SKM-1 (cell line): ENCODE data around the gene HOXD12.

ENCODE experiments used
- DNase-seq: peaks from one replicate; lab custom pipeline; 2025; ENCODE audit not compliant: unreplicated experiment; lab: John Stamatoyannopoulos, UW

The HOXD12 gene, protein sequence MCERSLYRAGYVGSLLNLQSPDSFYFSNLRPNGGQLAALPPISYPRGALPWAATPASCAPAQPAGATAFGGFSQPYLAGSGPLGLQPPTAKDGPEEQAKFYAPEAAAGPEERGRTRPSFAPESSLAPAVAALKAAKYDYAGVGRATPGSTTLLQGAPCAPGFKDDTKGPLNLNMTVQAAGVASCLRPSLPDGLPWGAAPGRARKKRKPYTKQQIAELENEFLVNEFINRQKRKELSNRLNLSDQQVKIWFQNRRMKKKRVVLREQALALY

DNA sequence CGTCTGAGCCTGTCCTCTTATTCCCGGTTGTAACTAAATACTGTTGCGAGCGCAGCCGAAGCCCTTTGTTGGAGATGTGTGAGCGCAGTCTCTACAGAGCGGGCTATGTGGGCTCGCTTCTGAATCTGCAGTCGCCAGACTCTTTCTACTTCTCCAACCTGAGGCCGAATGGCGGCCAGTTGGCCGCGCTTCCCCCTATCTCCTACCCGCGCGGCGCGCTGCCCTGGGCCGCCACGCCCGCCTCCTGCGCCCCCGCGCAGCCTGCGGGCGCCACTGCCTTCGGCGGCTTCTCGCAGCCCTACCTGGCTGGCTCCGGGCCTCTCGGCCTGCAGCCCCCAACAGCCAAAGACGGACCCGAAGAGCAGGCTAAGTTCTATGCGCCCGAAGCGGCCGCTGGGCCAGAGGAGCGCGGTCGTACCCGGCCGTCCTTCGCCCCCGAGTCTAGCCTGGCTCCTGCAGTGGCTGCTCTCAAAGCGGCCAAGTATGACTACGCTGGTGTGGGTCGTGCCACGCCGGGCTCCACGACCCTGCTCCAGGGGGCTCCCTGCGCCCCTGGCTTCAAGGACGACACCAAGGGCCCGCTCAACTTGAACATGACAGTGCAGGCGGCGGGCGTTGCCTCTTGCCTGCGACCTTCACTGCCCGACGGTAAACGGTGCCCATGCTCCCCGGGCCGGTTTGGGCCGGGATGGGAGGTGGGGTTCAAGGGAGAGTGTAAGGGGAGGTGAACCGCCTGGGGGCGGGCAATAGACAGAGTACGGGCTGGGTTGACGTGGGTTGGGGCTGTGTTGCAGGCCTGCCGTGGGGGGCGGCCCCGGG is at the start of gene HOXD12:
Gene HOXD12, plus strand, starts transcription at position 68 of the 819 bp plus-strand sequence. Its CDS starts 7 bp downstream, at position 75.
- DNase-seq = no peak

DNA sequence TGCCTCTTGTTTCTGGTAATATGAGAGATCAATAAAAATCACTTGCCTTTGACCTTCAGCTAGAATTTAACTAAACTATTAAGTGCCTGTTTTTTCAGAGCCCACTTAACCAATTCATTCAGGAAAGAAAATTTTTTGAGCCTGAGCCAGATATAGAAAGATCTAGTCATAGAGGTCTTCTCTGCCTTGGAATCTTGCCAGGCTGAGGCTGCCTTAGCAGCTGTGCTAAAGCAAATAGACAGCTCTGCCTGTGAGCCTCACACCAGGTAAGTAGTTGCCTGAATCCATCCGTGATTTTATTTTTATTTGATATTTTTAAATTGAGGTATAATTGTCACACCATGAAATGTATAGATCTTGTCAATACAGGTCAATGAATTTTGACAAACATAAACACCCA is 43.2 kb upstream of the HOXD12 start:
- no peak for DNase-seq

DNA sequence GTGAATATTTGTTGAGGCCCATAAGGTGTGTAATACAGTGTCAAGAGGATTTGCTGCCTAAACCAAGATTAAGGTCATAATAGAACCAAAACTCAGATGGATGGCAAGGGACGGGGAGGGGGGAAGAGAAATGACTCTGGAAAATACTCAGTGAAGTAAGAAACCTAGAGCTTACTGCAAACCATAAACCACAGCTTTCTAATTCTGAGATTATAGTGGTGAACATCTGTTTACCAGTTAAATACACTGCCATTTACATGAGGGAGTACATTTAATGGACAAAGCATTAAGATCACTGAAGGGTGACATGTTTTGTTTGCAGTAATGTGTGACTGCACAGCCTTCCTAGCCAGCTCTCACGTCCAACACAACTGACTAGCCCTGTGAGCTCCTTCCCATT is 35.6 kb upstream of the HOXD12 start:
- no peak for DNase-seq

DNA sequence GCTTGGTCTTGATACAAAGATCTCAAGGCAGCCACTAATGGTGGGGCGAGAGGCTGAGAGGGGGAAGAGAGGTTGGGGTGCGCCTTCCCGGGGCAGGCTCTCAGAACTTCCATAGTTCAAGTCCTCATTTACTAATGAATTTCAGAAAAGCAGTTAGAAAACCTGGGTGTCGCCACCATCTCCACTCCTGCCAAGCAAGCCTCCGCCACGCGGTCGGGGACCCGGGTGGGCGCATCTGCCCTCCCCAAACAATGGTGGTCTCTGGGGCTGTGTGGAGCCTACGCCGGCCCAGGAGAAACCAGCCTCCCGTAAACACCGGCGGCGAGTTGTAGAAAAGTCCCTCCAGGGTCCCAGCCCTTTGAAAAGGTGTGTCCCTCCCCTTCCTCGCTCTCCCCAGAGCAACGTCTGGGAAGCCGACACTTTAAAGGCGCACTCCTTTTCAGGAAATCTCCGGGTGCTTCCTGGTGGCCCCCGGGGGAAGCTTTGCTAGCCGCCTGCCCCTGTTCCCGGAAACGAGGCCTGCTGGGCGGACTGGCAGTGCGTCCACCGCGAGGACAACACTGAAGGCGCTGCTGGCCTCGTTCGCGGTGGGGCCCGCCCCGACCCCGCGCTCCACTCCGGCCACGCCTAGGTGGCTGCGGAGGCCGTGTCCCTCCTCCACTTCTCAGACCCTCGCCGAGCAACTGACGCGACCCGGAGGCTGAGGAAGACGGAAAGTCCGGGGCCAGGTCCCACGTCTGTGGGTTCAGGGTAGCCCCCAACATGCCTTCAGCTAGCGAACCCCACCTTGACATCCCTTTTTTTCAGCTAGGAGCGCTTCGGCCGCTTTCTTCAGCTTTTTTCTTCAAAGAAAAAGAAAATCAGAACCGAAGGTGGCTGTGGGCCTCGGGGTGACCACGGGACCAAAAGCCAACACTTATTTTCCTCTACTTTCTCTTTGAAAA is 32.7 kb upstream of the HOXD12 start:
- no peak for DNase-seq

DNA sequence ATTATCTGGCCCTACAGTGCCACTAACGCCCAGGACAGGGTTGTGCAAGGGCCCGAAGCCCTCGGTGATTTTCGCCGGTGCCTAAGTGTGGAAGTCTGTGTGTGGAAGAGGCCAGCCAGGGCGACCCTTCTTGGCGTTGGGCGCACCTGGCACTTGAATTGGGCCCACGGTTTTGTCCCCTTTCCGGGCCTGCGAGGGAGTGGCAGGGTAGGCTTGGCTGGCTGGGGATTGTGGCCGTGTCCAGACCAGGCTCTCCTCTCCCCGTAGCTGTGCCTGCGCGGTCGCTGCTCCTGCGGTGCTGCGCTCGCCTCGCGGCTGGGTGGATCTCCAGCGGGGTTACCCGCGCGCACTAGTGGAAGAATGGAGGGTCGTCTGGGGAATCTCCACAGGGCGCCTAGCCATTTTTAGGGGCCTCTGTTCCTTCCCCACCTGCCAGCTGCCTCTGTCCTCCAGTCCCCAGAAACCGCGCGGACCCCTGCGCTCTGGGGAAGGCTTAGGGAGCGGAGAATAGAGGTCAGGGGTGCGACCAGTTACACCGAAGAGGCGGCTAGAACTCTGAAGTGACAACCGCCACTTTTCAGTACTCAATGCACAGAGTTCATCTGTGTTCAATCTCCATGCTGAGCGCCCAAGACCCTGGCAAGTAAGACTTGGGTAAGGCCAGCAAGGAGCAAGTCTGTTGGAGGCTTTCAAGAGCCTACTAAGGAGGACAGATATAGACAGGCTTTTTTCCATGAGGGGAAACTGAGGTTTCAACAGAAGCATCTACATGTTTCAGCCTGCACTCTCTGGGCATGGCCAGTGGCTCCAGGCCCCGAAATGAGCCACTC is 31.8 kb upstream of the HOXD12 start:
- DNase-seq = no peak

DNA sequence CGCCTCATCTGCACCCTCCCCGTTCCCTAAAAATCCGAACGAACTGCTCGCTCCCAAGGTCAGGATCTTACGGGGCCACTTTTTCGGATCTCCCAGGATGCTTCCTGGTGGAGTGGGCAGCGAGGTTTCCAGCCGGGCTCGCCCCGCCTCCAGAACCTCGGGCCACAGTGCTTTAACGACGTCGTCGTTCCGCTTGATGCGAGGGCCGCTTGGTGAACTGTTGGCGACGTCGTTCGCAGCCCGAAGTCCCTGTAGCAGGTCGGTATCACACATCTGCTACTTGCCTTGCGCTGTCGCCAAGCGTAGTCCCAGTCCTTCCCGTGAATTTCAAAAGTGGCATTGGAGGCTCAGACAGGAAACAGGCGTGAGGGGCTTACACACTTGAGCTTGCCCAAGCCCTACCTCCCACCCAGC is 31.2 kb upstream of the HOXD12 start:
- no peak for DNase-seq

DNA sequence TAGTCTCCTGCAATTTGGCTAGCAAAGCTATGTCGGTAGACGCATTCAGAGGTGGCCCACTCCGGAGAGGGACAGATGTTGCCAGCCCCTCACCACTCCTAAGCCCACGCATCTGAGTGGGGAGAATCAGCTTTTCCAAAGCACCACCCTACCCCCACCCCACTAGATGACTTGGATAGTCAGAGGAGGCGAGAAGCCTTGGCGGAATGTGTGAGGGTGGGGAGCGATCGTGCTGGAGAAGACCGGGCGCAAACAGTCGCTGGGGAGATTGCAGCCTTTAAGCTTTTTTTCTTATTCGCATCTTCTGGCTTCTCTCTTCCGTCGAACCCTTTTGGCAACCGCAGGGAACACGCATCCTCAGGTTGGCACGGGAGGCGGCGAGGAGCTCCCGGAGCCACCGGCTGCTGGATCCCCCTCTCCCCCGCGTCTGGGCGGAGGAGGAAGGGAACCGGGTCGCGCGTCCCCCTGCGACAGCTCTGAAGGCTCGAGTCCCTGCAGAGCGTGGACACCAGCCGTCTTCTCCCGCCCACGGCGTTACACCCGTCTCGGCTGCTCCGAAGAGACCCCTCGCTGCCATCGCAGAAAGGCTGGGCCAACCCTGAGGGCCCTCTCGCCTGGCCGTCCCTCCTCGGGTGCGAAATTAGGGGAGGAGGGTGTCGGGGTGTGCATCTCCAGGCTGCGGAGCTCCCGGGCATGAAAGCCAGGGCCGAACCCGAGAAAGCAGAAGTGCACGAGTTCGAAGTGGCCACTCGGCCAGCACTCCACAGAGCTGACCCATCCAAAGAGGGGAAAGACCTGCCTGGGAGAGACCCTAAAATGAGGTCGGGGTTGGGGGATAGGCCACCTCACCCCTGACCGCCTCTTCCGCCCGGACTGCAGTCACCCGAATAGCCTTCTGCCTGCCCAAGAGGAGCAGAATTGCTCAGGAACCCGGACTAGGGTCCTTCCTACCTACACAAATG is 28.0 kb upstream of the HOXD12 start:
- DNase-seq = no peak

DNA sequence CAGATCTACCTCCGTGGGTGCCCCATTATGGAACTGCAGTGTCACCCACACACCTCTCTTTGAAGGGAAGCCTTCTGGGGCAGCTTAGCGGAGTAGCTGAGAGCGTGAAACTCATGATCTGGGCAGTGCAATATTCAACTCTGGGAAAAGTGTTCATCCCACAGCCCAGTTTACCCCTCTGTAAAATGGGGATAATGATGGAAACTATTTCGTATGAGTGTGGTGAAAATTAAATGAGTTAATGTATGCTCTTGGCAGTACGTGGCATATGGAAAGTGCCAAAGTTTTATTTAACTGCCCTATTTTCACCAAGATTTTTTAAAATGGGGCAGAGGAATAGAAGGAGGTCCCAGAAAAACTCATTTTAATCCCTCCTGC is 27.3 kb upstream of the HOXD12 start:
- DNase-seq = no peak

DNA sequence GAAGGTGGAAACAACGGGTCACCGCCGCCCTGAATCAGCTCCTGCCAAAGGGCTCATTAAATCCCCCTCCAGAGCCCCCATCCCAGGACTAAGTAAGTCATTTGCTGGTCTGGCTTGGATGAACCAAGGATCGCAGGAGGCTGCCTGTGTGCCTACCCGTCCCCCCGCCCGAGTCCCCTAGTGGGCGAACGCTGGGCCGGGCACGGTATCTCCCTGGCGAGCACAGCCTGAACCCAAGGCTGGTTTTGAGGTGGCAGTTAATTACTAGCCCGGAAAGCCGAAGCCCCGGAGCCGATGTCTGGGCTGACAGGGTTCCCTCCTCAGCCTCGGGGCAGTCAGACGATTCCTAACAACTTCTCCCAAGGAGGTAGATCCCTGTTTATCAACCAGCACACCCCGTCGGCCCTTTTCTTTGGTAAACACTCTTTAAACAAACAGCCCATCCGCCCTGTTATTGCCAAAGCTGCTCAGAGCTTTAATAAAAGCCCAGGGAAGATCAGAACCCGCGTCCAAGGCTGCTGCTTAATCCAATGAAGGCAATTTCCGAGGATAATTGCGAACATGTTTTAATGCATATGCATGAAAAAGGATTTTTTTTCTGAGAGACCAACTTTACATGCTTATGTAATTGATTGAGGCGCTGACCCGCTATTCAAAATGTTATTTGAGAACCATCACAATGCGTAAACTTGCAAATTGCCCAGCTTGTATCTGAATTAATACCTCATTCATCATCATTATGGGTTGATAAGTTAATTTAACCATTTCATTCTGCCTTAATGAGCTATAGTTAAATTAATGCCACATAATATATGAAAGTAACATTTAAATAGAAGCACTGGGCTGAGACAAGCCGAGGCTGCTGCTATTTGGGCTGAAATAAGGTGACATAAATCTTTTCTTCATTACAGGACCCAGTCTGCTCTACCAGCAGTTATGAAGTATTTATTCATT is 26.4 kb upstream of the HOXD12 start:
- no peak for DNase-seq

DNA sequence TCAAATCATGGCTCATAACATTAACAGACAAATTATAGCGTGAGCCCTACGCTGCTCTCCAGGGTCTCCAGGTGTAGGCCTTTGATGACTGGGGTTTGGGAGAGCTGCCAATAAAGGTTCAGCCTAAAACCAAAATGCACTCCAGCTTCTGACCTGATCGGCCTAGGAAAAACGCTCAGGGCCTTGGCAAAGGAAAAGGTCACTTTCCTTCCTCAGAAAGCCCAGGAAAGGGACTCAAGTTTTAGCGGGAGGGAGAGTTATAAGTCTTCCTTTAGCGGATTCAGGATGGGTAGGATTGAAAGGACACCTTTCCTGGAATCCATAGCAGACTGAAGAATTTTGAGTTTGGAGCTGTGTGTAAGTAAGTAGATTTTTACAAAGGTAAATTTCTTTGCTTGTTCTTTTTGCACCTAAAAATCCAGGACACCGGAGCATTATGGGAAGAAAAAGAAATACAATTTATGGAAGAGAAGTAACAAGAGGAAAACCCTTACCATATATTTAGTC is 24.6 kb upstream of the HOXD12 start:
- DNase-seq = no peak

DNA sequence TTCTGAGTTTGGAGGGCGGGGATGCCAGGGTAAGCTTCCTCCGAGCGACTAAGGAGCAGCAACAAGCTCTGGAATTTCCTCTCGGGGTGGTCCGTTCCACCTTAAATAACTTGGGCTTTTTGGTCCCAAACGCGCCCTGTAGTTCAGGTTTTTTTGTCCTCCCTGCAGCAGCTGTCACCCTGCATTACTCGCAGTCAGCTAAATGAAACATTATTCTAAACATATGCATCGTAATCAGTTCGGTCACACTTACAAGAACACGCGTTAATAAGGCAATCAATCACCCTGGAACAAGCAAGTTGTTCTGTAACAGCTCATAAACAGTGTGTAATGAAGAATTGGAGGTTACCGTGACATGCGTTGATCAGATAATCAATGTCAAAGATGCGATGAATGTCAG is 24.1 kb upstream of the HOXD12 start:
- DNase-seq = no peak

DNA sequence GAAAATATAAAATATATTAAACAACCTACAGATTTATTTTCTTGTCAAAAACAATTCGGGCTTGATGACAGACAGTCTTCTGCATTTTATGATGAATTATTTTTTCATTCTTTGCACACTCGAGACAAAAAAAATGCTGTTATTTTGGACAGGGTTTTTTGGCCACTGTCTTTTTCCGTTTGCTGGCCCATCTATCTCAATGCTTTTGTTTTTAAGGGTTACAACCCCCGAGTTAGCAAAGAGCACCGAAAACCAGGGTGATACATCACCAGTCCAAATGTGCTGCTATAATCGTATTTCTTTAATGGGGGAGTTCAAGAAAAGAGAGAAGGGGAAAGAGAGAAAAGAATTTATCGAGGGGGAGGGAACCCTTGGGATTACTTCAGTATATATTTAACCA is 23.5 kb upstream of the HOXD12 start:
- DNase-seq = no peak

DNA sequence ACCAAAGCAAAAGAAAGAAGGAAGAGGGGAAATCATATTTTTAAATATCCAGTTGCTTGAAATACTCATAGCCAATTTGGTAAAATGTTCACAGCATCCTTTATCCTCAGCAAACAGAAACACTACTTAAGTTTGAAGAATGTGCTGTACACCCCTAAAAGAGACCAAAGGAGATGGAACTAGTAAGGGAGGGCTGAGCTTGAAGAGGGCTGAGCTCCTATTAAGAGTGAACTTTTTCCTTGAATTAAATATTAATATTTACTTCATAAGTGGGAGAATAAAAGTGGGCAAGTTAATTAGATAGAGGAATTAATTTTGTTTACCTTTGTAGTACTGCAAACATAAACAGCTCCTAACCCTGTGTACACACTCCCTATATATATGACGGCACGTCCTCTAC is 22.8 kb upstream of the HOXD12 start:
- DNase-seq = no peak

DNA sequence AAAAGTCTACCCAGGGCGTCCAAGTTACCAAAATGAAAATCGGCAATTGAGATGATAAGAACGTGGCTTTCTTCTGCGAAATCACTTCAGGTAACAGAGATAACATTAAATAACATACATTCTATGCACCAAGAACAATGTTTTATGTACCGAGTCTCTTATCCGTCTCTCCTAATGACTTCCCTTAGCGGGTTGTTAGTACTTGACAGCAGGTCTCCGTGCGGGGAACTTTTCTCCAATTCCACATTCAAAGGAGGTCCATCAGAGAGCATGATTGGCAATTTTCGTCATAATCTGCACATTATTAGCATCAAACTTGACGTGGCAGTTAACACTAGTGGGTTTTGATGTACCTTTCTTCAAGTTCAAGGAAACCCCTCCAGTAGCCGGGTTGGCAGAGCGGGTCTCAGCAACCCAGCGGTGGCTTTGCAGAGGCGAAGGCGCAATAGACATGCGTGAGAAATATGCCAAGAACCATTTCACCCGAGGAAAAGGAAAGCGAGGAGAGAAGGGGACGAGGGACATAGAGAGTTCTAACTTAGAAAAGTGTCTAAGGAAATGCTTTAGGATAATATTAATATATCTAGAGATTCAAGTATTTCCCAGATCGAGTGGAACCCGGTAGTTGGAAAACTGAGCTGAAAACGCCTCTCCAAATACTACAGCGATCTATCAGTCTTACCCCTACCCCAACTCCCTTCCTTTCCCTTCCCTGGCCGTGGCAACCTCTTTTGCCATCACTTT is 20.9 kb upstream of the HOXD12 start:
- no peak for DNase-seq

DNA sequence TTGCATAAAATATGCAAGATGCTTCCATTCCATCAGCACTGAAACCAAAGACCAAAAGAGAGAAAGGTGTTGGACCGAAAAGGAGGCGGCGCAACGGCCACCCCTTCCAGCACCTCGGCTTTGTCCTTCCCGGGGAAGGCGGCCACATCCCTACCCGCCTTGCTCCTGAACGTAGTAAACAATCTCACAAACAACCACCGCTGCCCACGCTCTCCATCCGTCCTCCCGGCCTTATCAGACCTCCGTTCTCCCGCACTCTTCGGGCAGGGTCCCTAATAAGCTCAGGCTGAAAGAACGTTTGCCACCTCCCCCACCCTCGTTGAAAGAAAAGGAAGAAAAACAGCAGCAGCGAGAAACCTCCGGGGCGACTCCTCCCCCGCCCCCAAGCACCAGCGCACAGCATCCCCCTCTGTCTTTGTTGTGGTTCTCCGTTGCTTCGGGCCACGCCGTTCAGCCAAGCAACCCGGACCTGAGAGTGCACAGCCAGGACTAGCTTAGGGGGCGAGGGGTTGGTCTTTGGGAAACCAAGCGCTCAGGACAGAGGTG is 20.2 kb upstream of the HOXD12 start:
- no peak for DNase-seq

DNA sequence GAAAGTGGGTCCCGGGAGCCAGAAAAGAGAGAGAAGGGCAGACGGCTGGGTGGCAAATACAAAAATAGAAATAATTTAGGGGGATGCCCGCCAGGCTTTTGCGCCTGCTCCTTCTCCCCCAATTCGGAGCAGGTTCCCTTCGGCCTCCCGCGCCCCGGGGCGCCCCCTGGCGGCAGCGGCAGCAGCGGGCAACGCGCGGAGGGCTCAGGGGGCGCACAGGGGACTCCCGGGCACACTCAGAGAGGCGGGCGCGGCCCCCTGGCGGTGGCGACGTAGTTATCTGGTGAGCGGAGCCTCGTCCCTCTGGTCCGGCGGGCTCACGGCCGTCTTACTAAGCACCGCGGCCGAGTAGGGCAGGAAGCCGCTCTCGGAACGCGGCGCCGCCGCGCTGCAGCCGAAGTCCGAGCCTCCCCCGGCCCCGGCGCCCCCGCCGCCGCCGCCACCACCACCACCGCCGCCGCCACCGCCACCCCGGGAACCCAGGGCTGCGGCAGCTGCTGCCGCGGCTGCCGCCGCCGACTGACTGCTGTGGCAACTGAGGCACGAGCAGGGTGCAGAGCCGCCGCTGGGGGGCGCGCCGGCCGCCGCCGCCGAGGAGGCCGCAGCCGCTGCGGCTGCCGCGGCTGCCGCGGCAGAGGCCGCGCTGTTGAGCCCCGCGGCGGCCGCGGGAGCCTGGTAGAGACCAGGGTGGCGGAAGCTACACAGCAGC is 19.6 kb upstream of the HOXD12 start:
- DNase-seq = no peak
